IMR-90 (cell line): ENCODE measurements around the gene KLK11.

Experiments
- BHLHE40 ChIP-seq: fragments of 150-350 bp; IDR thresholded peaks from 2 replicates; pipeline ENCODE4 v1.6.1; 2016; ENCODE audit warnings: mild to moderate bottlenecking, low read depth, low read length
- CEBPB ChIP-seq: IDR thresholded peaks from 2 replicates; pipeline ENCODE4 v1.6.1; 2012; ENCODE audit warnings: low read depth, low read length, improper control_type of control experiment
- CTCF ChIP-seq: conservative IDR thresholded peaks from 2 replicates; pipeline ENCODE4 v1.5.1; 2012; ENCODE audit warnings: mild to moderate bottlenecking, low read depth, low read length, improper control_type of control experiment
- MXI1 ChIP-seq: IDR thresholded peaks from 2 replicates; pipeline ENCODE4 v1.6.1; 2012; ENCODE audit warnings: low read depth, mild to moderate bottlenecking, low read length, moderate library complexity, borderline replicate concordance
- NFE2L2 ChIP-seq: fragments of 150-350 bp; IDR thresholded peaks from 2 replicates; pipeline ENCODE4 v1.6.1; 2016; ENCODE audit warnings: low read depth, mild to moderate bottlenecking, low read length
- POLR2A ChIP-seq: IDR thresholded peaks from 2 replicates; pipeline ENCODE4 v1.6.1; 2012; ENCODE audit warnings: mild to moderate bottlenecking, low read depth, low read length
- RAD21 ChIP-seq: IDR thresholded peaks from 2 replicates; pipeline ENCODE4 v1.6.1; 2012; ENCODE audit warnings: low read length, improper control_type of control experiment
- RCOR1 ChIP-seq: IDR thresholded peaks from 2 replicates; pipeline ENCODE4 v1.6.1; 2012; ENCODE audit warnings: mild to moderate bottlenecking, low read length, improper control_type of control experiment; ENCODE audit not compliant: insufficient replicate concordance
- RFX5 ChIP-seq: IDR thresholded peaks from 2 replicates; pipeline ENCODE4 v1.8.0; 2012; ENCODE audit warnings: low read depth, mild to moderate bottlenecking, low read length, moderate library complexity
- SMC3 ChIP-seq: fragments of 150-350 bp; IDR thresholded peaks from 2 replicates; pipeline ENCODE4 v1.6.1; 2016; ENCODE audit warnings: low read depth, mild to moderate bottlenecking, antibody characterized with exemption, low read length, moderate library complexity
- TF ChIP-seq, protein P1 (sequence below): fragments of 150-350 bp; IDR thresholded peaks from 2 replicates; pipeline ENCODE4 v1.6.1; 2016; ENCODE audit warnings: low read depth, mild to moderate bottlenecking, low read length, moderate library complexity, borderline replicate concordance
- TF ChIP-seq, protein P2 (sequence below): fragments of 150-350 bp; IDR thresholded peaks from 2 replicates; pipeline ENCODE4 v1.6.1; 2017; ENCODE audit warnings: mild to moderate bottlenecking, antibody characterized with exemption, low read length, low read depth

GRCh38 chr19:51060336-51060735, 33.9 kb upstream of the KLK11 start:
- no peak for TF ChIP-seq CTCF
- TF ChIP-seq, protein P1, sequence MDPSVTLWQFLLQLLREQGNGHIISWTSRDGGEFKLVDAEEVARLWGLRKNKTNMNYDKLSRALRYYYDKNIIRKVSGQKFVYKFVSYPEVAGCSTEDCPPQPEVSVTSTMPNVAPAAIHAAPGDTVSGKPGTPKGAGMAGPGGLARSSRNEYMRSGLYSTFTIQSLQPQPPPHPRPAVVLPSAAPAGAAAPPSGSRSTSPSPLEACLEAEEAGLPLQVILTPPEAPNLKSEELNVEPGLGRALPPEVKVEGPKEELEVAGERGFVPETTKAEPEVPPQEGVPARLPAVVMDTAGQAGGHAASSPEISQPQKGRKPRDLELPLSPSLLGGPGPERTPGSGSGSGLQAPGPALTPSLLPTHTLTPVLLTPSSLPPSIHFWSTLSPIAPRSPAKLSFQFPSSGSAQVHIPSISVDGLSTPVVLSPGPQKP = no peak
- no peak for TF ChIP-seq POLR2A
- TF ChIP-seq, protein P2, sequence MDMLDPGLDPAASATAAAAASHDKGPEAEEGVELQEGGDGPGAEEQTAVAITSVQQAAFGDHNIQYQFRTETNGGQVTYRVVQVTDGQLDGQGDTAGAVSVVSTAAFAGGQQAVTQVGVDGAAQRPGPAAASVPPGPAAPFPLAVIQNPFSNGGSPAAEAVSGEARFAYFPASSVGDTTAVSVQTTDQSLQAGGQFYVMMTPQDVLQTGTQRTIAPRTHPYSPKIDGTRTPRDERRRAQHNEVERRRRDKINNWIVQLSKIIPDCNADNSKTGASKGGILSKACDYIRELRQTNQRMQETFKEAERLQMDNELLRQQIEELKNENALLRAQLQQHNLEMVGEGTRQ = no peak
- TF ChIP-seq SMC3 = no peak
- TF ChIP-seq CEBPB = no peak
- TF ChIP-seq RCOR1 = no peak
- TF ChIP-seq RAD21 = no peak
- no peak for TF ChIP-seq BHLHE40
- no peak for TF ChIP-seq RFX5
- TF ChIP-seq NFE2L2 = no peak
- no peak for TF ChIP-seq MXI1
